AG10803 (cell line): Measurements from ENCODE around the gene SLC9A9.
A peak's percentile ranks its signal among the peaks of the same experiment; 100 is the strongest.

Source experiments
- DNase-seq: peaks from one replicate; pipeline ENCODE4 v3.0.0; 2010; ENCODE audit warnings: low read depth
- H3K4me3 ChIP-seq: 2 replicates; pipeline ENCODE4 v1.5.1; 2011; ENCODE audit warnings: mild to moderate bottlenecking, low read length, control low read depth
- TF ChIP-seq, protein P1 (sequence below): conservative IDR thresholded peaks from 2 replicates; pipeline ENCODE4 v1.5.1; 2011; ENCODE audit warnings: mild to moderate bottlenecking, low read length, control low read depth, inconsistent platforms

SLC9A9 gene

DNA sequence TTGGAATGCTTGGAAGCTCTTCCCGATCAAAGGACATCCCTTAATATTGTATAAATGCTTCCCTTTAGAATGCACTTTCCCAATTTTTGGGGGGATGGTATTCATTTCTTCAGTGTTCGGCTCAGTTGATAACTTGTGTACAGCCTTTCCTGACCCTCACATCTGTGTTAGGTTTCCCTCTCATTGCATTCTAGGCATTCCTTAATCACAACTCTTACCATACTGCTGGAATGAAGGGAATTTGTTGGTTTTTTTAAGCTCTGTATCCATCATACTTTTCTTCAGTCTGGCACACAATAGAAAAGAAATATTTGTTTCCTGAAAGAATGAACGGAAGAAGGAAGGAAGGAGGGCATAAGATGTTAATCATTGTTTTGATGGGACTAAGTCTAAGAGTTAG lies 609.2 kb downstream of the SLC9A9 start:
- no peak overlapping the region for H3K4me3 ChIP-seq

DNA sequence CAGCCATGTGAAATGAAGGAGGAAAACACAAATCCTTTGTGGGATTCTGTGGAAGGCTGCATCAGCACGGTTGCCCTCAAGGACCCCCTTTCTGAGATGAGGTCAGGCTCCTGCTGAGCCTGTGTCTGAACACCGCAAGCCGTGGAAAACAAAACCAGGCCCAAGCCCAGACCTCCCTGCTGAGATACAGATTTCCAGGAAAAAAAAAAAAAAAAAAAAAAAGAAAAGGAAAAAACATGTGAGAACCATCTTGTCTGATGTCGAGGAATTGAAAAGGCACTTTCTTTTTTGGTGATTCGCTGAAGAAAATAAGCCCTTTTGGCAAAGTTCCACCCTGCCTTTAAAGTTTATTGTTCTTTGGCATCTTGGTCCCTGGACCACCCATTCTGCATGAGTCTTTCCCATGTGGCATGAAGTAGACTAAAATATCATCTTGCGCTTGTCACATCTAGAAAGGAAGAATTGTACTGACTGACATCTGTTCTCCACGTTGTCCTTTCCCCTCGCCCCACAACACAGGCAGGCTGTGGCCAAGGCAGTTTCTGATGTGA lies 611.1 kb downstream of the SLC9A9 start:
- TF ChIP-seq, protein P1, sequence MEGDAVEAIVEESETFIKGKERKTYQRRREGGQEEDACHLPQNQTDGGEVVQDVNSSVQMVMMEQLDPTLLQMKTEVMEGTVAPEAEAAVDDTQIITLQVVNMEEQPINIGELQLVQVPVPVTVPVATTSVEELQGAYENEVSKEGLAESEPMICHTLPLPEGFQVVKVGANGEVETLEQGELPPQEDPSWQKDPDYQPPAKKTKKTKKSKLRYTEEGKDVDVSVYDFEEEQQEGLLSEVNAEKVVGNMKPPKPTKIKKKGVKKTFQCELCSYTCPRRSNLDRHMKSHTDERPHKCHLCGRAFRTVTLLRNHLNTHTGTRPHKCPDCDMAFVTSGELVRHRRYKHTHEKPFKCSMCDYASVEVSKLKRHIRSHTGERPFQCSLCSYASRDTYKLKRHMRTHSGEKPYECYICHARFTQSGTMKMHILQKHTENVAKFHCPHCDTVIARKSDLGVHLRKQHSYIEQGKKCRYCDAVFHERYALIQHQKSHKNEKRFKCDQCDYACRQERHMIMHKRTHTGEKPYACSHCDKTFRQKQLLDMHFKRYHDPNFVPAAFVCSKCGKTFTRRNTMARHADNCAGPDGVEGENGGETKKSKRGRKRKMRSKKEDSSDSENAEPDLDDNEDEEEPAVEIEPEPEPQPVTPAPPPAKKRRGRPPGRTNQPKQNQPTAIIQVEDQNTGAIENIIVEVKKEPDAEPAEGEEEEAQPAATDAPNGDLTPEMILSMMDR, result no peak
- DNase-seq, result peak; percentile 20
- no peak overlapping the region for H3K4me3 ChIP-seq

More for the DNA sequence above, 609.2 kb downstream of the SLC9A9 start:
- TF ChIP-seq, protein P1, result no peak
- peak; percentile 77 for DNase-seq

DNA sequence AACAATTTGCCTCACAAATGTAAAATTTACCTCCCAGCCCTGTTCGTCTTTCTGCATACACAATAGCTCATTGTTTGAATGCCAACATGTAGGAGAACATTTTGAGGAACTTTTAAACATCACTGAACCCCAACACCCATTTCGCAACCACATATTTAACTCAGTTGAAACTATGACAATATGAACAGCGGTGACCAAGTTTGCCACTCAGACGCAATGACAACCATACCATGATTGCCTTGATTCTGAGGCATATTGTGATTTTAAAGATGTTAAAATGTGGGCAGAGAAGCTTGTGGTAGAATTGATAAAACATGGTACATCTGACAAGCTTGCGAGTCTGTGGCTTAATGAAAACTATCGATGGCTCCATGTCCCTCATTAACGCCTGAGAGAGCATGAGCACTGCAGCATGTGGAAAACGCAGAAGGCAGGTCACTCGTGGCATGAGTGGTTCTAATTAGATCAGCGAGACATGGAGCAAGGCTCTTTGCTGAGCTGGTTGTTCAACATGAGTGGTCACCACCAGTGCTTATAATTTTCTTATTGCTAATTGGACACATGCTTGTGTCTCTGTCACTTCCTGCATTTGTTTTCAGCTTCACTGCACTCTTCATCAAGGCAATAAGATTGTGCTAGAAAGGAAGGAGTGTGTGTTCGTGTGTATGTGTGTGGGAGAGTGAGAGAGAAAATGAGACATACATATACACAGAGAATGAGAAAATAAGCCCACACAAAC lies 611.9 kb downstream of the SLC9A9 start:
- H3K4me3 ChIP-seq, result no peak overlapping the region

DNA sequence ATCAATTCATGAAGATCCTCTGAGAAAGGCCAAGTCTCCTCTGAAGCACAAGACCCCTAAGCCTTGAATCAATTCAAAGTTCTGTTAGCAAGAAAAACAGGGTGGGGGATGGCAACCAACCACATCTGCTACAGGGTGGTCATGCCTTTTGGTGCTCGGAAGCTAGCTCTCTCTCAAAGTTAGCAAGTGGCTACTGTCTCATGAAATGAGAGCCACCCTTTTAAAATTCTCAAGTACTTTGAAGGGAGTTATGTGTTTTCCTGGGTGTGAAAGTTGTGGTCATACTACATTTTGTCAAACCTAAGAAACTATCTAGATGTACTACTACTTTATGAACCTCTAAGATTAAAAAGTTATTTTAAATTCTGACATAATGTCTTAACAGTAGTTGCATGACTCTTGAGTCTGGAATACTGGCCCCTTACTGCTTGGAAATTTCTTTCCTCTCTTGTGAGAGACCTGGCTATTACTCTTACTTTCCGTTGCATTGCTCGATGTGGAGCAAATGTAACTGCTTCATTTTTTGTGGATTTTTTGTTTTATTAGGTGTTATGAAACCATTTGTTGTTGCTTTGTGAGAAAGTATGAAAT lies 612.6 kb downstream of the SLC9A9 start:
- no peak for DNase-seq
- TF ChIP-seq, protein P1, result no peak
- H3K4me3 ChIP-seq, result no peak overlapping the region

More for the DNA sequence above, 611.9 kb downstream of the SLC9A9 start:
- TF ChIP-seq, protein P1, result no peak
- peak; percentile 7 for DNase-seq

DNA sequence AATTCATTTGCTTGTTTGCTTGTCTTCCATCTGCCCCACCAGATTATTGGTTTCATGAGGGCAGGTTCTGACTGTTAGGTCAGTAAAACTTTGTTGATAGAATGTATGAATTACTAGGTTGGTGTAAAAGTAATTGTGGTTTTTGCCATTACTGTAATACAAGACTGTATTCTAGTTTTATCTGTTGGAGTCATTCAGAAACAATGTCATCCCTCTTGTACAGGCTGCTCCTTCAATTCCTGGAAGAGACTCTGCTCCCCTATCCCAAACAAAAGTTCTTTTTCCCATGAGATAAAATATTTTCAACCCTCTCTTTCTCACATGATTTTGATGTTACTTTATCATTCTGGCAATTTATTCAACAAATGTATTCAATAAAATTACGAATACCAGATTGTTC lies 613.7 kb downstream of the SLC9A9 start:
- peak; percentile 38 for DNase-seq
- TF ChIP-seq, protein P1, result no peak
- no peak overlapping the region for H3K4me3 ChIP-seq

DNA sequence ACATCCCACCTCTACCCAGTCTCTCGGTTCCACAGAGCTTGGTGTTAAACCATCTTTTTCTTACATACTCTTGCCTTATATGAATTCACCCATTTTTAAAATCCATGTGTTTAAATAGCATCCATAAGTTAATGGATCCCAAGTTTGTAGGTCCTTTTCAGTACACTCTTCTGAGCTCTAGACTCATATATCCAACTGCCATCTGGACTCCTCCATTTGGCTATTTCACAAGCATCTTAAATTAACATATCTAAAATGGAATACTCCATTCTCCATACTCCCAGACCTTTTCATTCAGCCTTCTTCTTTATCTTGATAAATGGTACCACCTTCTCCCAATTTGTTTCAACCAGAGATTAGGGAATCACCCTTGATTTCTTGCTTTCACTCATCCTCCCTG lies 615.3 kb downstream of the SLC9A9 start:
- no peak overlapping the region for H3K4me3 ChIP-seq
- TF ChIP-seq, protein P1, result no peak
- DNase-seq, result no peak

DNA sequence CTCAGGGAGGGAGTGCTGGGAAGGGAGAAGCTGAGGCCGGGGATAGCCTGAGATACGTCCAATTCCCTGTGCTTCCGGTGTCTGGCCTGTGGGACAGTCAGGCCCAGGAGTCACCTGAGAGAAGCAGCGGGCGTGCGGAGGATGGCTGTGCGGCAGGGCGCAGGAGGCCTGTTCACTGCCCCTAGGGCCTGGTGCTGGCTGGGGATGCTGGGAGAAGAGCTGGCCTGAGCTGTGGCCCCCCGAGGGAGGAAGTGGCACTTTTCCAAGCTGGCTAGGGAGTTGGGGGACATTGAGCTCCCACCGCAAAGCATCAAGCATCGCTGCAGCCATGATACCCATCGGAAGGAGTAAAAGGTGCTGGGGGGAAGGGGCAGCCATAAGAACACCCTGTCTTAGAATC lies 619.9 kb downstream of the SLC9A9 start:
- no peak for DNase-seq
- no peak overlapping the region for H3K4me3 ChIP-seq
- TF ChIP-seq, protein P1, result no peak
